Skeletal muscle cell (primary cell): ENCODE data around the gene SLC2A11.
A peak's percentile ranks its signal among the peaks of the same experiment; 100 is the strongest.
"Not testable (repeated sequence)": the region's sequence is repeated elsewhere in the genome, so short reads cannot be mapped to it uniquely, and the experiment has no call there.

Experiments used
- DNase-seq: peaks from one replicate; pipeline ENCODE4 v3.0.0-alpha.2; 2010; ENCODE audit warnings: low read depth
- H3K4me3 ChIP-seq: 2 replicates; pipeline ENCODE4 v1.5.1; 2011; ENCODE audit warnings: low read depth, mild to moderate bottlenecking, control low read depth, low read length, moderate library complexity

The SLC2A11 gene

DNA sequence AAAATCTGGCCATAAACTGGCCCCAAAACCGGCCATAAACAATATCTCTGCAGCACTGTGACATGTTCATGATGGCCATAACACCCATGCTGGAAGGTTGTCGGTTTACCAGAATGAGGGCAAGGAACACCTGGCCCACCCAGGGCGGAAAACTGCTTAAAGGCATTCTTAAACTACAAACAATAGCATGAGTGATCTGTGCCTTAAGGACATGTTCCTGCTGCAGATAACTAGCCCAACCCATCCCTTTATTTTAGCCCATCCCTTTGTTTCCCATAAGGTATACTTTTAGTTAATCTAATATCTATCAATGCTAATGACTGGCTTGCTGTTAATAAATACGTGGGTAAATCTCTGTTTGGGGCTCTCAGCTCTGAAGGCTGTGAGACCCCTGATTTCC lies 42.6 kb downstream of the SLC2A11 start:
- H3K4me3 ChIP-seq, DNase-seq: not testable (repeated sequence)

DNA sequence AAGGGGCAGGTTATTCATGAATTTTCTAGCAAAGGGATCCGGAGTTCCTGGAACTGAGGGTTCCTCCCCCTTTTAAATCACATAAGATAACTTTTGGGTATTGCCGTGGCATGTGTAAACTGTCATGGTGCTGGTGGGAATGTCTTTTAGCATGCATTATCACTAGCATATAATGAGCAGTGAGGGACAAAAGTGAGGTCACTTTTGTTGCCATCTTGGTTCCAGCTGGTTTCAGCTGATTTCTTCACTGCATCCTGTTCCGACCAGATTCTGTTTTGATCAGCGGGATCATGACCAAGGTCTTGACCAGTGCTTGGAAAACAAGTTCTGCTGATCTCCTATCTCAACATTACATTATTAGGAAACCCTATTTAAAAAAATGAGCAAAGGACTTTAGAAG lies 43.9 kb downstream of the SLC2A11 start:
- no peak for DNase-seq
- H3K4me3 ChIP-seq: no peak overlapping the region

DNA sequence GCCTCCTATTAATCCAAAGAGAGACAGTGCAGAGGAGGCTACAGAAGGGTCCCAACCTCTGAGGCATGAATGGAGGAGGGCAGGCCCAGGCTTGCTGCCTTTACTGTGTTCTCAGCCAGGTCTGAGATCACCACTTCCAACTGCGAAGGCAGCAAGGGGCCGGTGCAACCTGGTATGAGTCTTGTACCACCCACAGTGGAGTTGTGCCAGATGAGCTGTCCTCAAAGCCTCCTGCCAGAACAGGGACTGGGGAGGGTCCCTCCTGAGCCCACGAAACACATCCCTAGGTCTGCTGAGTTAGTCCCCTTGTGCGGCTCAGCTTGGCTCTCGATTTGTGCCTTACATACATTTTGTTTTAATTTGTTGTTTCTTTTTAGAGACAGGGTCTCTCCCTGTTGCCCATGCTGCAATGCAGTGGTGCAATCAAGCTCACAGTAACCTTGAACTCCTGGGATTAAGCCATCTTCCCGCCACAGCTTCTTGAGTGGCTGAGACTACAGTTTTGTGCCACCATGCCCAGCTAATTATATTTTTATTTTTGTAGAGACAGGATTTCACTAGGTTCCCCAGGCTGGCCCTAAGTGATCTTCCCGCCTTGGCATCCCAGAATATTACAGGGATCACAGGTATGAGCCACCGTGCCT lies 45.8 kb downstream of the SLC2A11 start:
- no peak overlapping the region for H3K4me3 ChIP-seq
- no peak for DNase-seq

DNA sequence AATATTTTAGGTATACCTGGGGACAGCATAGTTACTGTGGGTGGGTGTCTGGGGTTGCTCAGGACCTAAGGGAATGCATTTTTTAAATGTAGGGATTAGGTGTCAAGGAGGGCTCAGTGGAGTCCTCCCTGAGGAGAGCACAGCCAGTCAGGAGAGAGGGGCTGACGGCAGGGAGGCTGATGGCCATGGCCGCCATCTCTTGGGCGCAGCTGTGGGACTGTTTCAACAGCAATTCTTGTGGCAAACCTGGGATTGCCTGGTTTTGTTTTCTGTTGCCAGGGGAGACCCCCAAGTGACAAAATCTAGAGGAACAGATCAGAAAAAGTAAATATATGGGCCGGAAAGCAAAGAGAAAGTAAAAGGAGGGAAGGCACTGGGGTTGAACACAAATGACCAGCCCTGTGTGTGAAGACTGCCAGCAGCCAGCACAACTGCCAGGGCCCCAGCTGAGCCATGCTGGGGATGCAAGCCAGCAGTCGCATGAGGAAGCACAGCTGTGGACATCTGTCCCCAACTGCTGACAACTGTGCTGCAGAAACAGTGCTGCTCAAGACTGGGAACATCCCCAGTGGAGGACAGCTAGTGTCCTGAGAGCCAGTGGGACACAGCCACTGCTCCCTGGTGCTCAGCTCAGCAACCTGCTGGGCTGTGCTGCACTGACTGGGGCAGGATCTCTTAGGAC lies 47.0 kb downstream of the SLC2A11 start:
- no peak overlapping the region for H3K4me3 ChIP-seq
- DNase-seq: no peak

DNA sequence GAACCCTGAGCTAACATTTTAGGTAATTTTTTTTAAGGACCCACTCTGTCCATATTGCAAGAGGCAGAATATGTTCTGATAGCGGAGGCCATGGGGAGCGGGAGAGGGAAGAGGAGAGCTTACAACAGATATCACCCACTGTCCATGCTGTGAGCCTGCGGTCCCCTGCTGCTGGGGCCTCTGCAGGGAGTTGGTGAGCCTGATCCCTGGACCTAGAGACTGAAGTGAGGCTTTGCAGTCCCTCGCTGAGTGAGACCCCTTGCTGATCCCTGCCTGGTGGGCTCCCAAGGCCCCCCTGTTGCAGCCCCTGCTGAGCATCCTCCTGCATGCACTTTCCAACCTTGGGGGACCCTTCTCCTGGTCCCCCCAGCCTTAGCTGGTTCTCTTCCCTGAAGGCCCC lies 49.0 kb downstream of the SLC2A11 start:
- DNase-seq: no peak
- no peak overlapping the region for H3K4me3 ChIP-seq

DNA sequence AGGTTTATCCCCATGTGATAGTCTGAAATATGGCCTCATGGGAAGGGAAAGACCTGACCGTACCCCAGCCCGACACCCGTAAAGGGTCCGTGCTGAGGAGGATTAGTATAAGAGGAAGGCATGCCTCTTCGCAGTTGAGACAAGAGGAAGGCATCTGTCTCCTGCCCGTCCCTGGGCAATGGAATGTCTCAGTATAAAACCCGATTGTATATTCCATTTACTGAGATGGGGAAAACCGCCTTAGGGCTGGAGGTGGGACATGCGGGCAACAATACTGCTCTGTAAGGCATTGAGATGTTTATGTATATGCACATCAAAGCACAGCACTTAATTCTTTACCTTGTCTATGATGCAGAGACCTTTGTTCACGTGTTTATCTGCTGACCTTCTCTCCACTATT lies 49.7 kb downstream of the SLC2A11 start:
- not testable (repeated sequence) for H3K4me3 ChIP-seq, DNase-seq

DNA sequence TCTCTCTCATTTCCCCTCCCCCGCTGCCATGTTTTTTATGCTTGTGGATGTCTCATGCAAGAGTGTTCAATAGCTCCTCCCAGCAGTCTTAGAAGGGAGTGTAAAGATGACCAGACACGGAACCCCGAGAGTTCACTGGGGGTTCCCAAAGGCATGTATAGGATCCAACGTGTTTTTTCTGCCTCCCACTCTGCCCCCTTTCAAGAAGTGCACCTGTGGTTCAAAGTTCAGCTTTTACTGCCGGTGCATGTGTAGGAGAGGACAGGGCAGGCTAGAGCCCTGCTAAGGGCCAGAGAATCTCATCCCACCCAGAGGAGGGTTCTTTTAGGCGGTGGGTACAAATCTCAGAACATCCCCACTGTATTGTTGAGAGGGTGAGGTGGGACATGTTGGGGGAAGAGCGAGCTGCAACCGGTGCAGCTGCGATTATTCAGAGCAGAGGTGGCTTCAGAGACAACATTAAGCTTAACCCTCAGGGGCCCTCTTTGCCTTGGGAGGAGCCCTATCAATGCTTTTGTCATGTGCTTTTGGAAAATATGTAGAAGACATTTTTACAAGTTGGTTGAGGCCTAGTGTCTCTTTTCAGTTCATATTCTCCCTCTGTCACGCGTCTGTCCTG lies 51.0 kb downstream of the SLC2A11 start:
- H3K4me3 ChIP-seq: no peak overlapping the region
- no peak for DNase-seq

DNA sequence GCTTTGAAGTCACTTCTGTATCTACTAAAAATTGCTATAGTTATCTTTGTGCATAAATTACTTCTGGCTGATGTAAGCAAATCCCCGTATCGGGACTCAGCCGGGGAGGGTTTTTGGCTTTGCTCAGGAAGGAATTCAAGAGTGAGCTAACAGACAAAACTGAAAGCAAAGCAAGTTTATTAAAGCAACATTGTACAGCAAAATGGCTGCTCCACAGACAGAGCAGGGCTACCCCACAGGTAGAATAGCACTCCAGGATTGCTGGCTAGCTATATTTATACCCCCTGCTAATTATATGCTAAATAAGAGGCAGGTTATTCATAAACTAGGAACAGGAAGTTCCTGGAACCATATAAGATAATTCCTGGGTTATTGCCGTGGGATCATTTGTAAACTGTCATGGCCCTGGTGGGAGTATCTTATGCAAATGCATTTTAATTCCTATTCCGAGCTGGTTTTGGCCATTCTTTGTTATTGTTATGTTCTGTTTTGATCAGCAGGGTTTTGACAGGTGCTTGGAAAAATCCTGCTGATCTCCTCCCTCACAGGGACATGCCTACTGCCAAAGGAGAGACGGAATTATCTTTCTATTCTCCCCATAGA lies 51.7 kb downstream of the SLC2A11 start:
- DNase-seq: no peak
- no peak overlapping the region for H3K4me3 ChIP-seq

DNA sequence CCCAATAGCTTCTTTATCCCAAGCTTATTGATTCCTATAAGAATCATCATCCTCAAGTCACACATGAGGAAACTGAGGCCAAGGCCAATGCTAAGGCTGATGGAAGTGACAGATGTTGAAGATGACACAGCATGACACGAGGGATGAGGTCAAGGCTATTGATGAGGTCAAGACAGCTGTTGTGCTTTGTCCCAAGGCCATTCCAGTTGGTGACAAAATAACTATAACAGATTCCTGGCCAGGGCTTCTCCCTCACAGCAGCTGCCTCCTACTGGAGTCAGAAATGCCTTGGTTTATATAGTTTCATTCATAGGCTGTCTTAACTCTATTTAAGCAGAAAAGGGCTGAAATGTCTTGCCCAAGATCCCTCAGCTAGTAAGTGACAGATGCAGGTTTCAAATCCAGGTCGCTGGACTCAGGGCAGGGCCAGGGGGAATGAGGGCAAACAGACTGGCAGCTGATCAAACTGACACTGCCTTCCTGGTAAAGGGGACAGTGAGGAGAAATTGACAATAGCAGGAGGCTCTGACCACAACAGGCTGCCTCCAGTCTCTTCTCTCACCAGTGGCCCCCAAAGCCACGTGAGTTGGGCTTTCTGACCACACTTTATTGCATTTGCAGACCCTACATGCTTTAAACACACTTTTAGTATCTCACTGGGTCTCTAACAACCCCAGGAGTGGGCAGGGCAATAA lies 53.0 kb downstream of the SLC2A11 start:
- no peak for DNase-seq

DNA sequence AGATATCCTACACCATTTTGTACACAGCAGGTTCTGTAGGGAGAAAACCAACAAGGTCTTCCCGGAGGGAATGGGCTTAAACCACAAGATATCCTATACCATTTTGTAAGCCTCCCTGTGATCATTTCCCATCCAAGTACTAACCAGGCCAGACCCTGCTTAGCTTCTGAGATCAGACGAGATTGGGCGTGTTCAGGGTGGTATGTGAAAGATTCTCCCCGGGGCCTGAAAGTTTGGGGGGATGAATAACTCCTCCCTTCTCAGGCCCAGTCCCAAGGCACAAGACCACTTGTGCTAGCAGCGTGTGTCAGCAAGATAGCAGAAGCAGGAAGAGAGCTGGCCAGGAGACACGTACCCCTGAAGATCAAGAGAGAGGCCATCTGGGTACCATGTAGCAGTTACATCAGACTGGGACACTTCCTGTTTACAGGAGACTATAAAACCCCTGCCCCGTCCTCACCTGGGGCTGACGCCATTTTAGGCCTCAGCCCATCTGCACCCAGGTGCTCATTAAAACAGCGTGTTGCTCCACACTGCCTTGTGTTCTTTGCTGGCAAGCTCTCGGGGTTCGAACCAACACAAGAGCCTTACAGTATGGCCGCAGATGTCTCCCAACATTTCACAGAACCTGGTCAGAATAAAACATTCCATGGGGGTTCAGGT lies 53.8 kb downstream of the SLC2A11 start:
- DNase-seq: no peak
- H3K4me3 ChIP-seq: no peak overlapping the region

More for the DNA sequence above, 53.0 kb downstream of the SLC2A11 start:
- H3K4me3 ChIP-seq: no peak overlapping the region

DNA sequence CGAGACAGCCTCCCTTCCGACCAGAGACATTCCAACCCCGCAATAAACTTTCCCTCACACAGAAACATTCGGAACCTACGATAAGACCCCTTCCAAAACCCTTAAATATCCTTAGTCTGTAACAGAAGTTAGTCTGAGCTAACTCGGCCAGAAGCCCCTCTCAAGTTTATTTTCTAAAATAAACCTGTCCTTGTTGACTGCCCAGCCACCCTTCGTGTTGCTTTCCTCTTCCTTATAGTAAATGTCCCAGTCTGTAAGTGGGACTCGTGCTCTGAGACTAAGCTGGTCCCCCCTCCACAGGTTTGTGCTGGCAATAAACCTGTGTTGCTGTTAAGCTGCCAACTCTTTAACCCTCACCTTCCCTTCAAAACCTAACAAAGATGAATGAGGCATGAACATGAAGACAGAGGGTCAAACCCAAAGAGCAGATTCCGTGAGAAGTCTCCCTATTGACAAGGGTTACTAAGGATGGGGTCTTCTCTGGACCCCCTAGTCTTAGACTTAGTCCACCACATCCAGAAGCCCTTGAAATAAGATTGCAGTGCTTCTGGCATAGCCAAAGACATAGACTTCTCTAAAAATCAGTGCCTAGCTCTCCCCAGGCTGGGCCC lies 54.7 kb downstream of the SLC2A11 start:
- no peak for DNase-seq
- H3K4me3 ChIP-seq: no peak overlapping the region

DNA sequence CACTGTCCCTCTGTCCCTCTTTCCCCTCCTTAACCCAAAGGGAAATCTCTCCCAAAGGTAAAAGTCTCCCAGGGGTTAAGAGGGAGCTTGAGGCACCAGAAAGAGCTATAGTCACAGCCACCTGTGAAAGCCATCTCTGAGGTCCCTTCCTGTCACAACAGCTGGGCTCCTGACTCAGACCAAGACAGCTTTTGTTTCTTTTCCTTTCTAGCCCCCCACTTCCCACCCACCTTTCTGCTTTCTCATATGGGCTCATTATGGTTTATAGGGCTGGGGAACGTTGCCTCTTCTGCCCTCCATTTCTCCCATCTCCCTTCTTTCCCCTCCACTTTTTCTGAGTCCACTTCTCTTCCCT lies 55.6 kb downstream of the SLC2A11 start:
- peak overlapping the region; percentile 68 for H3K4me3 ChIP-seq
- no peak for DNase-seq

DNA sequence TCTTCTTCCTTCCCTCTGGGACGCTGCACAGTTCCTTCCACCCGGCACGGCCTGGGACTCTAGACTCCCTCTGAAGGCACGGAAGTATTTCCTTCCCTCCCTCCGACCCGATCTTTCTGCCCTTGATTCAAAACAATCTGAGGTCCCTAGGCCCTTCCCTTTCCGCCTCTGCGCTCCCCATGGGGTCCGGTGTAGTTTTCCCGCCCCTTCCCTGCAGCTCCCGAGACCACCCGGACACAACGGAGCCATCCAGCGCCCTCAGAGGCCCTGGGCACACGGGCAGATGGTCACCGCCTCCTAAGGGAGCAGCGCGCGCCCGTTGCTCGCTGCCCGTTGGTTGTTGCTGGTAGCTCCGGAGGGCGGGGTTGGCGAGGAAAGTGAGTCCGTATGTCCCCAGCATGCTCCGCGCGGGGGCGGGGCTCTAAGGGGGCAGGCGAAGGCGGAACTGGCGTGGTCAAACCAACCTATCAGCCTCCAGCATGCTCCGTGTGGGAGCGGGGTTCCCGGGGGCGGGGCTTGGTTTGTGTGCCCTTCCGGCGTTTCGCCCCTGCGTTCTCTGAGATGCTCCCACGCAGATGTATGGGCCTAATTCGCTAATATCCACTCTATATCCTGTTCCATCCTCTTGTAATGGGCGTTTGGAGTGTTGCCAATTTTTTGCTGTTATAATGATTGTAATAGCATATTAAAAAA lies 56.1 kb downstream of the SLC2A11 start:
- DNase-seq: peak; percentile 95
- peak overlapping the region; percentile 68 for H3K4me3 ChIP-seq

DNA sequence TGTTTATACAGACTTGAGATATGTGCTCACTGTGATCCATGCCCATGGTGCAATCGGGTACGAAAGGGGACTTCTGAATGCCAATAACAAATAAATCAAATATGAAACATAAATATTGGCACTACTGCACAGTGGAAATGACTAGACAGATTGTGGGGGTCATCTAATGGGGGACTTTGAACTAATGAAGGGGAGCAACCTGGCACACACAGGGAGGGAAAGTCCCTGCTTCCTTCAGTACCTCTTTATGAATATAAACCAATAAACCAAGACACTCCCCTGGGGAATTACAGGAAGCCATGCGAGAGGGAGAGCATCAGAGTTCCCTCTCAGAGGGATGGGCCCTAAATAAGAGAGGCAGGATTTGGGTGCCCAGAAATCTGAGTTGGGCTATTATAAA lies 57.6 kb downstream of the SLC2A11 start:
- H3K4me3 ChIP-seq: no peak overlapping the region
- no peak for DNase-seq

DNA sequence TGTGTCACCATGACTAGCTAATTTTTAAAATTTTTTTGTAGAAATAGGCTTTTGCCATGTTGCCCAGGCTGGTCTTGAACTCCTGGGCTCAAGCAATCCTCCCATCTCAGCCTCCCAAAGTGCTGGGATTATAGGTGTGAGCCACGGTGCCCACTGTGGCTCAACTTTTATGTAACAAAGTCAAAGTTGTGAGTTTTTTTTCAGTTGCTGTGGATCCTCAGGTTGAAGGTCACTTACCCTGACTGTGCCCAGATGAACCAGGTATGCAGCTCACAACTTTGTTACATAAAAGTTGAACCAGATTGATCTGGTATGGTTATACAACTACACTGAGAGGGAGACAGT lies 62.6 kb downstream of the SLC2A11 start:
- DNase-seq: not testable (repeated sequence)

DNA sequence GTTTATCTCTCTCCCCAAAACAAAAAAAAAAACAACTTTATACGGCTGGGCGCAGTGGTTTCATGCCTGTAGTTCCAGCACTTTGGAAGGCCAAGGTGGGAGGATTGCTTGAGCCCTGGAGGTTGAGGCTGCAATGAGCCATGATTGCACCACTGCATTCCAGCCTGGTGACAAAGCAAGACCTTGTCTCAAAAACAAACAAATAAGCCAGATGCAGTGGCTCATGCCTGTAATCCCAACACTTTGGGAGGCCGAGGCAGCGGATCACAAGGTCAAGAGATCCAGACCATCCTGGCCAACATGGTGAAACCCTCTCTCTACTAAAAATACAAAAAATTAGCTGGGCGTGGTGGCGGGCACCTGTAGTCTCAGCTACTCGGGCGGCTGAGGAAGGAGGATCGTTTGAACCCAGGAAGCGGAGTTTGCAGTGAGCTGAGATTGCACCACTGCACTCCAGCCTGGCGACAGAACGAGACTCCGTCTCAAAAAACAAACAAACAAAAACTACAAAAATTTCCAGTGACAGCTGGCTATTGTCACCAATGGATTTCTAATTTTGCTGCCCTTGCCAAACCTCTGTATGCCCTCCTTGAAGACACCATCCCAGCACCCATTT lies 64.0 kb downstream of the SLC2A11 start:
- DNase-seq, H3K4me3 ChIP-seq: not testable (repeated sequence)

More for the DNA sequence above, 62.6 kb downstream of the SLC2A11 start:
- H3K4me3 ChIP-seq: not testable (repeated sequence)

DNA sequence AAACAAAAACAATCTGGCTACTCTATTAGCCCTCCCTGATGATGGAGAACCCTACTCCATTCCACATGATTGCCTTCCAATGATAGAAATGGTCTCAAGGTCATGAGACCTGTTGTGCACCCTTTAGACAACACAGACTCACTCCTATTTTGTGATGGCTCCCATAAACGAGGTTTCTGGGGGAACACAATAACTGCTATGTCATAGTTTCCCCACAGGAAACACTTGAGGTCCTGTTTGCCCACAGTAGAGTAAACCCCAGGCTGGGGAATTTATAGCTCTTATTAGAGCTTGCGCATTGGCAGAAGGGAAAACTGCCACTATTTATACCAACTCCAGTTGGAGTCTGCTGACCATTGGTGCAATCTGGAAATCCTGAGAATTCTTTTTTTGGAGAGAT lies 65.2 kb downstream of the SLC2A11 start:
- no peak overlapping the region for H3K4me3 ChIP-seq
- DNase-seq: no peak

DNA sequence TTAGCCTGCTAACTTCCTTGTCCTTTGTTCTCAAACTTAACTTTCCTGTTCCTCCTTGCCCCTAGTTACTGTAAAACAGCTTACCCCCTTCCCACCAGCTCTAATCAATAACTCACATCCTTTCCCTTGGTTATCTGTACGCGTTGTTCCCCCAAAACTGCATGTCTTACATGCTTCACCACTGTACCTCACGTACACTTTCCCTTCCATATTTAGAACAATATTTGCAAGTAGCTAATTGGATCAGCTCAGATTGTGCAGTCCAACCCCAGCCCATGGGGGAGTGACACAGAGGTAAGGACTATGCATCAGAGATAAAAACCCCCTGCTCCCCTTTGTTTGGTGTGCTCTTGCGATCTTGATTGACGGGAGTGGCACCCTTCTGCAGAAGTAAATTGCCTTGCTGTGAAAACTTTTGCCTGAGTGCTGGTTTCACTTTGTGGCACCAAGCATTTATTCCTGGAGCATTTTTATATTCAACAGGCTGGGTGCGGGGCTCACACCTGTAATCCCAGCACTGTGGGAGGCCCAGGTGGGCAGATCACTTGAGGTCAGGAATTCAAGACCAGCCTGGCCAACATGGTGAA lies 67.4 kb downstream of the SLC2A11 start:
- no peak for DNase-seq

More for the DNA sequence above, 67.4 kb downstream of the SLC2A11 start:
- H3K4me3 ChIP-seq: no peak overlapping the region
